BE2C (cell line): ENCODE measurements around the gene NRDE2.

Experiments used
- DNase-seq: peaks from one replicate; pipeline ENCODE4 v3.0.0-alpha.2; 2020
- H3K27me3 ChIP-seq: fragments of 250-450 bp; sonication (Bioruptor Pico); 2 replicates; pipeline ENCODE4 v1.5.1; 2020; ENCODE audit warnings: mild to moderate bottlenecking
- H3K36me3 ChIP-seq: fragments of 250-450 bp; sonication (Bioruptor Pico); 2 replicates; pipeline ENCODE4 v1.5.1; 2020; ENCODE audit warnings: mild to moderate bottlenecking
- H3K4me1 ChIP-seq: fragments of 250-450 bp; sonication (Bioruptor Pico); 2 replicates; pipeline ENCODE4 v1.5.1; 2020
- H3K4me3 ChIP-seq: 2 replicates; pipeline ENCODE4 v1.5.1; 2011; ENCODE audit warnings: low read depth, low read length
- H3K9me3 ChIP-seq: fragments of 250-450 bp; sonication (Bioruptor Pico); 2 replicates; pipeline ENCODE4 v1.5.1; 2020
- TF ChIP-seq, protein P1 (sequence below): IDR thresholded peaks from 2 replicates; pipeline ENCODE4 v1.5.1; 2012; ENCODE audit warnings: mild to moderate bottlenecking, low read depth, low read length

Gene NRDE2

DNA sequence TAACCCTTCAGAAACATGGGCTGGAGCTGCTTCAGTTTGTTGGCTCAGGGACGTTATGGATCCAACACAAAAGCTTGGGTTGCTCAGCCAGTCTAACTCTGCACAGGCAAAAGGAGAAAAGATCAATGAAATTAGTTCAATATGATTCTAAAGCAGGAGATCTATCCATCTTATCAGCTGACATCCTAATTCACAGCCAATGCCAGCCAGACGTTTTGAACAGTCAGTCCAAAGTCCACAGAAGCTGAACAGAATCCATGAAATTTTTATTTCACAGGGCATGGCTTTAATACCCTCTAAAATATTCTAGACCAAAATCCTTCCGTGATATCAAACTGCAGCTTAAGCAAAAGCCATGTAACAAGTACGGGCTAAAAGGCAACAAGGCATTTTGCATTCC is 13.7 kb downstream of the NRDE2 start:
- Histone ChIP-seq H3K9me3 (no peaks in the 10 kb centered on the region), H3K4me3 (no peak overlapping the region), H3K36me3 (peaks cover 37% of the 10 kb centered on the region), H3K4me1 (no peaks in the 10 kb centered on the region), H3K27me3 (no peaks in the 10 kb centered on the region)
- TF ChIP-seq, protein P1, sequence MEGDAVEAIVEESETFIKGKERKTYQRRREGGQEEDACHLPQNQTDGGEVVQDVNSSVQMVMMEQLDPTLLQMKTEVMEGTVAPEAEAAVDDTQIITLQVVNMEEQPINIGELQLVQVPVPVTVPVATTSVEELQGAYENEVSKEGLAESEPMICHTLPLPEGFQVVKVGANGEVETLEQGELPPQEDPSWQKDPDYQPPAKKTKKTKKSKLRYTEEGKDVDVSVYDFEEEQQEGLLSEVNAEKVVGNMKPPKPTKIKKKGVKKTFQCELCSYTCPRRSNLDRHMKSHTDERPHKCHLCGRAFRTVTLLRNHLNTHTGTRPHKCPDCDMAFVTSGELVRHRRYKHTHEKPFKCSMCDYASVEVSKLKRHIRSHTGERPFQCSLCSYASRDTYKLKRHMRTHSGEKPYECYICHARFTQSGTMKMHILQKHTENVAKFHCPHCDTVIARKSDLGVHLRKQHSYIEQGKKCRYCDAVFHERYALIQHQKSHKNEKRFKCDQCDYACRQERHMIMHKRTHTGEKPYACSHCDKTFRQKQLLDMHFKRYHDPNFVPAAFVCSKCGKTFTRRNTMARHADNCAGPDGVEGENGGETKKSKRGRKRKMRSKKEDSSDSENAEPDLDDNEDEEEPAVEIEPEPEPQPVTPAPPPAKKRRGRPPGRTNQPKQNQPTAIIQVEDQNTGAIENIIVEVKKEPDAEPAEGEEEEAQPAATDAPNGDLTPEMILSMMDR, result no peak
- no peak for DNase-seq

- no peaks in the 10 kb centered on the region for H3K9me3 ChIP-seq
- no peaks in the 10 kb centered on the region for H3K27me3 ChIP-seq
- DNase-seq, result no peak
- no peak overlapping the region for H3K4me3 ChIP-seq
- H3K36me3 ChIP-seq, result peaks cover 42% of the 10 kb centered on the region
- TF ChIP-seq, protein P1, result no peak
- H3K4me1 ChIP-seq, result no peaks in the 10 kb centered on the region
These were observed 14.5 kb downstream of the NRDE2 start for GRCh38 chr14:90317286-90317685.

GRCh38 chr14:90308561-90308960 is 23.2 kb downstream of the NRDE2 start:
- H3K4me1 ChIP-seq, result no peaks in the 10 kb centered on the region
- TF ChIP-seq, protein P1, result no peak
- no peak for DNase-seq

GRCh38 chr14:90305176-90305601 is 26.6 kb downstream of the NRDE2 start:
- no peaks in the 10 kb centered on the region for H3K9me3 ChIP-seq
- H3K36me3 ChIP-seq, result peaks cover 29% of the 10 kb centered on the region
- peaks cover 16% of the 10 kb centered on the region; the same call in 1 of the 2 replicates for H3K4me1 ChIP-seq
- DNase-seq, result no peak
- H3K4me3 ChIP-seq, result no peak overlapping the region
- no peaks in the 10 kb centered on the region for H3K27me3 ChIP-seq
- TF ChIP-seq, protein P1, result no peak

More at GRCh38 chr14:90308561-90308960, 23.2 kb downstream of the NRDE2 start:
- Histone ChIP-seq H3K27me3 (no peaks in the 10 kb centered on the region), H3K9me3 (no peaks in the 10 kb centered on the region), H3K36me3 (peaks cover 40% of the 10 kb centered on the region), H3K4me3 (no peak overlapping the region)

DNA sequence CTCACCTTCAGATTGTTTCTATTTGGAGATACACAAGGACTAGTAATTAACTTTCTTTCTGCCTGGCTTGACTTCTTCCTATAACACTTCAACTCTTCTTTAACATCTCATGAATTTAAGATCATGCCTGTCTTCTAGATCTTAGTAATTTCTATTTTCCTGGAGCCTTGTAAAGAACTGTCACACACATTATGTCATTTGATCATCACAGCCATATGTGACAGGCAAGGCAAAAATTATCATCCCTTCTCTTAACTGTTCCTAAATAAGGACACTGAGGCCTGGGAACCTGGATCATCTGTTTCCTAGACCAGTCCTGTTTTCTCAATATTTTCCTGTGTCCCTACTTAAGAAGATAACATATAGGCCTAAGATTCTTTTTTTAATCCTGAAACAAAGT is 27.2 kb downstream of the NRDE2 start:
- TF ChIP-seq, protein P1, result no peak
- no peak overlapping the region for H3K4me3 ChIP-seq
- peaks cover 24% of the 10 kb centered on the region for H3K36me3 ChIP-seq
- no peak for DNase-seq
- H3K9me3 ChIP-seq, result no peaks in the 10 kb centered on the region
- no peaks in the 10 kb centered on the region for H3K27me3 ChIP-seq
- peaks cover 16% of the 10 kb centered on the region; the same call in 1 of the 2 replicates for H3K4me1 ChIP-seq

DNA sequence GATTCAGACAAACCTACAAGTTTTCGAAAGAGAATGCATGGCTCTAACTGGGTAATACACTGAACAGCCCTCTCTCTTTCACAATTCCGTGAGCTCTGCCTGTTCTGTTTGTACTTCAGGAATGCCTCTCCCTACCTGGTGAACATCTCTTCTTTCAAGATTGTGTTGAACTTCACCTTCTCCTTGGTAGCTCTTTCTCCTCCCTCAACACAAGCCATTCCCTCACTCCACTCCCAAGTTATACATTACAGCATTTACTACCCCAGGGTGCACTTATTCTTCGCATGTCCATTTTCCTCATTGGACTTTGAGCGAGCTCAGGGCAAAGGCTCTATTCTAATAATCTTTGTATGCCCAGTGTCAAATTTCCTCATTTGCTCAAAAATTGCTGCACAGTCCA is 28.3 kb downstream of the NRDE2 start:
- no peak for DNase-seq
- Histone ChIP-seq H3K27me3 (no peaks in the 10 kb centered on the region), H3K4me1 (peaks cover 16% of the 10 kb centered on the region; the same call in 1 of the 2 replicates), H3K4me3 (no peak overlapping the region), H3K9me3 (no peaks in the 10 kb centered on the region), H3K36me3 (peaks cover 27% of the 10 kb centered on the region)
- TF ChIP-seq, protein P1, result no peak
